Measurements from ENCODE around the gene LPP.

DNA sequence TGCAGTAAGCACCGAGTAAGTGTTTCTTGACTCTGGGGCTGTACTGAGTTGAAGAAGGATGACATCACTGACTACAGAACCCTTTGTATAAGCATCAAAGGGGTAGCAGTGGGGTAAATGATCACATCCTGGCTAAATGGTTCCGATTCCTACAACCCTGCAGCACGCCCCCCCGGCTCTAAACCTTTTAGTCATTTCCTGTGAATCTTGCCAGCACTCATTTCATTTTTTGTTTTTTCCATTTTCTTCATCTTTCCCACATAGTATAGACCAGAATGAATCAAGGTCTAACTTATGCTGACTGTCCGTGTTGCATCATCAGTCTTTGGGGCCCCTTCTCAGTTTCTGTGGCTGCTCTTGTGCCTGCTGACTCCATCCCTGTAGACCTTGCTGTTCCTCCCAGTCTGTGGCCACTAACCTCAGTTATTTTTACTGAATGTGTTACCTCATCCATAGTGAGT lies 634.7 kb downstream of the LPP start:
- TF ChIP-seq, protein P1, sequence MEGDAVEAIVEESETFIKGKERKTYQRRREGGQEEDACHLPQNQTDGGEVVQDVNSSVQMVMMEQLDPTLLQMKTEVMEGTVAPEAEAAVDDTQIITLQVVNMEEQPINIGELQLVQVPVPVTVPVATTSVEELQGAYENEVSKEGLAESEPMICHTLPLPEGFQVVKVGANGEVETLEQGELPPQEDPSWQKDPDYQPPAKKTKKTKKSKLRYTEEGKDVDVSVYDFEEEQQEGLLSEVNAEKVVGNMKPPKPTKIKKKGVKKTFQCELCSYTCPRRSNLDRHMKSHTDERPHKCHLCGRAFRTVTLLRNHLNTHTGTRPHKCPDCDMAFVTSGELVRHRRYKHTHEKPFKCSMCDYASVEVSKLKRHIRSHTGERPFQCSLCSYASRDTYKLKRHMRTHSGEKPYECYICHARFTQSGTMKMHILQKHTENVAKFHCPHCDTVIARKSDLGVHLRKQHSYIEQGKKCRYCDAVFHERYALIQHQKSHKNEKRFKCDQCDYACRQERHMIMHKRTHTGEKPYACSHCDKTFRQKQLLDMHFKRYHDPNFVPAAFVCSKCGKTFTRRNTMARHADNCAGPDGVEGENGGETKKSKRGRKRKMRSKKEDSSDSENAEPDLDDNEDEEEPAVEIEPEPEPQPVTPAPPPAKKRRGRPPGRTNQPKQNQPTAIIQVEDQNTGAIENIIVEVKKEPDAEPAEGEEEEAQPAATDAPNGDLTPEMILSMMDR (IDR thresholded peaks at IDR 0.05; ENCODE audit: insufficient read depth, low read depth, low read length) = no peak
- TF ChIP-seq EZH2 (IDR thresholded peaks at IDR 0.05; ENCODE audit: insufficient read depth, low read length) = no peak
